Measurements from ENCODE around the gene RAI1. TPM values are rescaled to one million over a fixed set of nuclear protein-coding genes. Genes with fewer than 3 reads are reported as not detected.
A peak's percentile ranks its signal among the peaks of the same experiment; 100 is the strongest.

Gene RAI1
- total RNA-seq, 1 experiment from 2014 or later, result 7.6 TPM

- in situ Hi-C loops (cut with HindIII; ENCODE audit: low pct_unique_long_range_greater_than_20kb, low sequenced_read_pairs), result no loop called here
- peak; percentile 18 for DNase-seq (ENCODE audit: low read depth)
These were observed 85.0 kb downstream of the RAI1 start for GRCh38 chr17:17766077-17766743.

DNA sequence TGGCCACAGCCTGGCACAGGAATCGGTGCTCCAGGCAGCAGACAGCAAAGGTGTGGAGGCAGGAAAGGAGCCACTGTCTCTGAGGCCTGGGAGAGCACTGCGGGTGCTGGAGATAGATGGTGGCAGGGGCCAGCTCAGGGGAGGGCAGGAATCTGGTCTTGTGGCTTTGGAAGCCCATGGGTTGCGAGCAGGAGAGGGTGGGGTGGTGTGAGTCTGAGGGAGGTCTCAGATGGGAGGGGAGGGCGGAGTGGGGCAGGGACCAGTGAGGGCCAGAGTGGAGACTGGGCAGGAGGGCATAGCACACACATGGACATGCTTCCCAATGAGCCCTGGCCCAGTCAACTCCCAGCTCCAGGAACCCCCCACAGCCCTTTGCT, 85.5 kb downstream of the RAI1 start:
- in situ Hi-C loops (cut with HindIII; ENCODE audit: low pct_unique_long_range_greater_than_20kb, low sequenced_read_pairs), result no loop called here
- no peak for DNase-seq (ENCODE audit: low read depth)

- in situ Hi-C loops (cut with HindIII; ENCODE audit: low pct_unique_long_range_greater_than_20kb, low sequenced_read_pairs), result no loop called here
- DNase-seq (ENCODE audit: low read depth), result no peak
These were observed 86.1 kb downstream of the RAI1 start for GRCh38 chr17:17767154-17767869.

DNA sequence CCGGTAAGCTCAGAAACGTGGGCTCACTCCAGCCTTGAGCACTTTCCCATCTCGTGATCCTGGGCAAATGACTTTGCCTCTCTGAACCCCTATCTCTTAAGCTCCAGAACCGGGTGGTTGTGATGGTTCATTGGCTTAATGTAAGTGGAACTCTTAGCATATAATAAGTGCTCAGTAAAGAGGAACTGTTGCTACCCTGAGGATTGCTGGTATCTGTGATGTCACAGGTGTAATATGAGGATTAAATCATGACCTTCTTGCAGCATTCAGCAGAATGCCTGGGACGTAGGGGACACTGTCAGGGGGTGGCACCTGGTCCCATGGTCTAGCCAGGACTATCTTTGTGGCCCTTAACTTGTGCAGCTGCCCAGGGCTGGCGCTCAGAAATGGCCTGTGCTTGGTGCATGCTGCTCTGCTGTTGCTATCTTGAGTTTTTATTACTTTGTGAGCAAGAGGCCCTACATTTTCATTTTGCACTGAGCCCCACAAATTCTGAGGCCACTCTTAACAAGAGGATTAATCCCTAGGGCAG, 86.7 kb downstream of the RAI1 start:
- in situ Hi-C loops (cut with HindIII; ENCODE audit: low pct_unique_long_range_greater_than_20kb, low sequenced_read_pairs), result no loop called here
- no peak for DNase-seq (ENCODE audit: low read depth)

DNA sequence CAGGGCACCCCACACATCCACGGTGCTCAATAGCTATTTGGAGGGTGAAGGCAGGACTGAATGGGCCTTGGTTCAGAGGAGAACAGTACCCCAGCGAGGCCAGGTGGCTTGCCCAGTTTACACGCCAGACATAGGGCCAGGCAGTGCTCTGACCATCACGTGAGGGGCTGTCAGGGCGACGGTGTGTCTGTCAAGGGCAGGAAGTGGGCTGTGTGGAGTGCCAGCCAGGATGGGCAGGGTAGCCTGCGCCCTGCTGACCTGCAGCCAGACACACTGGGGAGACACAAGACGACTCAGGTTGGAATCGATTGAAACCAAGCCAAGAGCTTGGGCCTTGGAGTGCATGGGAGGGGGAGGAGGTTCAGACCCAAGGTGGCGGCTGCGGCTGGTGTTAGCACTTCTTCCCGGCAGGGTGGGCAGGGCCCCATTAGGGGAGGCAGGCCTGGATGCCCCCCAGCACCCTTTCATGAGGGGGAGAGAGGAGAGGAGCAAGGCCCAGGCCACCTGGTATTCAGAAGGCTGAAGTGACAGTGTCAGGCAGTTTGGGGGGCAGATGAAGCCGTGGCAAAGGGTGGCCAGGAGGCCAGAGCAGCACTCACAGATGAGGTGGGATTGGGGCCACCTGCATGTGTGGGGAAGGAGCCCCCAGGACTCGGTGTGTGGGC, 87.3 kb downstream of the RAI1 start:
- DNase-seq (ENCODE audit: low read depth), result no peak
- in situ Hi-C loops (cut with HindIII; ENCODE audit: low pct_unique_long_range_greater_than_20kb, low sequenced_read_pairs), result no loop called here

GRCh38 chr17:17769869-17770631, 88.8 kb downstream of the RAI1 start:
- in situ Hi-C loops (cut with HindIII; ENCODE audit: low pct_unique_long_range_greater_than_20kb, low sequenced_read_pairs), result no loop called here
- DNase-seq (ENCODE audit: low read depth), result no peak

- in situ Hi-C loops (cut with HindIII; ENCODE audit: low pct_unique_long_range_greater_than_20kb, low sequenced_read_pairs), result no loop called here
- no peak for DNase-seq (ENCODE audit: low read depth)
These were observed 89.4 kb downstream of the RAI1 start for GRCh38 chr17:17770632-17771044.

DNA sequence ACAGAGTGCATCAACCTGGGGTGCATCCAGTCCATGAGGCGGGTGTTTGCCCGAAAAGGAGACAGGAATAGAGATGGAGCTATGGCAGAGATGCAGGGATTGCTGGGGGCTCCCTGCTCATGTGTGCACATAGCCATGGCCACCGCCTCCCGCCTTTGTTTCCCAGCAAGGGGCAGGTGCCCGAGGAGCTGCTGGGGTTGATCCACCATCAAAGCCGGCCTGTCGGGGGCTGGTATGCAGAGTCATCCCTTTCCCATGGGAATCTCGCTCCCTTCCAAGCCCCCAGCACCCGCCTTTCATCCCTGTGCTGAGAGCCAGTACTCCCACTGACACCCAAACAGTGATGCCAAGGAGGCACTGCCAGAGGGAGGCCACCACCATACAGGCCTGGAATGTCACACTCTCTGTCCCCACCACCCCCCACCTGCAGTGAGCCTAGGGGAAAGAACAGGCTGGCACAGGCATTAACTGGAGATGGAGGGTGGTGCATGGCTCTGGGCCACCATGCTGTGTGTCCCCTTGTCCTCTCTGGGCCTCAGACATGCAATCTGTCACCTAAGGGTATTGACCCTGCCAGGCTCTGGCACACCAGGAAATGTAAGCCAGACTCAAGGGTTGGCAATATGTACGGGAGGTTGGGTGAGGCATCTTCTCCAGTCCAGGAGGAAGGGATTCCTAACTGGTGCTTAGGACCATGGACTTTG, 90.4 kb downstream of the RAI1 start:
- in situ Hi-C loops (cut with HindIII; ENCODE audit: low pct_unique_long_range_greater_than_20kb, low sequenced_read_pairs), result no loop called here
- DNase-seq (ENCODE audit: low read depth), result no peak

GRCh38 chr17:17772231-17772630, 91.0 kb downstream of the RAI1 start:
- in situ Hi-C loops (cut with HindIII; ENCODE audit: low pct_unique_long_range_greater_than_20kb, low sequenced_read_pairs), result no loop called here
- DNase-seq (ENCODE audit: low read depth), result no peak

GRCh38 chr17:17774009-17774881, 93.0 kb downstream of the RAI1 start:
- in situ Hi-C loops (cut with HindIII; ENCODE audit: low pct_unique_long_range_greater_than_20kb, low sequenced_read_pairs), result no loop called here

DNA sequence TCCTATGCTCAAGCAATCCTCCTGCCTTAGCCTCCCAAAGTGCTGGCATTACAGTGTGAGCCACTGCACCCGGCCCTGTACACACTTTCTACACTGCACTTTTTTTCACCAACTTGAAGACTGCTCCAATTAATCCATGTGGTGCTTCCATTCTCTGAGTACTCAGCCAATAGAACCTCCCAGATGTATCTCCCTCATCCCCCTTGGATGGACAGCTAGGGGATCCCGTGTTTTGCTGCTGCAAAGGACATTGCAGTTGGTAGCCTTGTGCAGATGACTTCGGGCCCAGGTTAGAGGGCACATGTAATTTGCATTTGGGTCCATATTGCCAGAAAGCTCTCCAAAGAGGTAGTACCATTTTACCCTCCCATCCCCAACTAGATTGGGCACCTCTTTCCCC, 95.6 kb downstream of the RAI1 start:
- in situ Hi-C loops (cut with HindIII; ENCODE audit: low pct_unique_long_range_greater_than_20kb, low sequenced_read_pairs), result no loop called here

More at GRCh38 chr17:17774009-17774881, 93.0 kb downstream of the RAI1 start:
- DNase-seq (ENCODE audit: low read depth), result peak; percentile 50

DNA sequence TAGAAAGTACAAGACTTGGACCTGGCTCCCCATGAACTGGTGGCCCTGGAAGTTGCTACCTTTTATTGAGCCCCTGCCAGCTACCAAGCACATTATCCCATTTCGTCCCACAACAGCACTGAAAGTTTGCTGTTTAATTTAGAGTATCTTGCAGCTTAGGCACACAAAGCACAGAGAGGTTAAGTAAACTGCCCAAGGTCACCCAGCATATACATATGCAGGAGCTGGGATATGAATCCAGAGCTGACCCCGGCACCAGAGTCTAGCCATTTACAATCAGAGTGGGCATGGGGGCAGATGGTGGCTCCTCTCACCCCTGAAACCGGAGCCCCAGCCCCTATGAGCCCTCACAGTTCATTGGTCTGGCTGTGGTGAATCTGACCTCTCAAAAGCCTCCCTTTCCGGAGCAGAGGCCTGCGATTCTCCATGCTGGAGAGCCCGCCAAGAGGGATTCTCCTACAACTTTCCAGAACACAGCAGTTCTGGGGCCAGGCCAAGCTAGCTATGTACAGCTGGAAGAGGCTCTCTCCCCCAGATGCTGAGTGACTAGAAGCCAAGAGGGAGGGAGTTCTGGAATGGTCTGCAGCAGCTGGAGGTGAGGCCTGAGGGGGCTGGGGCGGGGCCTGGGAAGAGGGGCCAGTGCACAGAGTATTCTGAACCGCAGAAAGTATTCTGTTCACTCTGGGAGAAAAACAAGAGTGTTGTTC, 97.2 kb downstream of the RAI1 start:
- in situ Hi-C loops (cut with HindIII; ENCODE audit: low pct_unique_long_range_greater_than_20kb, low sequenced_read_pairs), result no loop called here
- DNase-seq (ENCODE audit: low read depth), result no peak

More for the DNA sequence above, 95.6 kb downstream of the RAI1 start:
- no peak for DNase-seq (ENCODE audit: low read depth)

GRCh38 chr17:17779015-17779611, 97.9 kb downstream of the RAI1 start:
- DNase-seq (ENCODE audit: low read depth), result no peak
- in situ Hi-C loops (cut with HindIII; ENCODE audit: low pct_unique_long_range_greater_than_20kb, low sequenced_read_pairs), result no loop called here

DNA sequence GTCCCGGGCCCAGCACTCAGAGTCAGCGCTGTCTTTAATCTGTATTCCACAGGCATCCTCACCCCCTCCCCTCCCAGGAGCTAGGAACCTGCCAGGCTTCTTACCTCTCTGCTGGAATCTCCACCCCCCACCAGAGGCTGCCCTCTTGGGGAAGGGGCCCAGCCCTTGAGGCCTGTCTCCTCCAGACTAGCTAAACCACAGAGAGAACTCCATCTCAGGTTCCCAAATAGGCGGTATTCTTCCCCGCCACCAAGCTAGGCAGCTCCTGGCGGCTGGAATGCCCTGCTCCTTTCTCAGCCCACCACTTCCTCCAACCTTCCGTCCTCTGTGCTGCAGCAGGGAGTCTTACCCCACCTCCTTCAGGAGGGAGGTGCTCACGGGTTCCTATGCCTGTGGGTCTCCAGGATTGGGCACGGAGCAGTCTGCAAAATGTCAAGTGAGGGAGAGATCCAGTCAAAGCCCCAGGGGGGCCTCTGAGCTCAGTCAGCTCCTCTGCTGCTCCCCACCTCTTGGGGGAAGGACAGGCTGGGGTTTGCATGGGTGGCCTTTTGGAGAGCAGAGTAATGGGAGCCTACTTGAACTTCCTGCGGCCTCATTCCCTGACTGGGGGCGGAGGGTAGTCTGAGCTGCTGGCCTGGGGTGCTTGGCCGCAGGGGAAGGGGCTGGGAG, 99.8 kb downstream of the RAI1 start:
- no peak for DNase-seq (ENCODE audit: low read depth)
- in situ Hi-C loops (cut with HindIII; ENCODE audit: low pct_unique_long_range_greater_than_20kb, low sequenced_read_pairs), result no loop called here

- in situ Hi-C loops (cut with HindIII; ENCODE audit: low pct_unique_long_range_greater_than_20kb, low sequenced_read_pairs), result no loop called here
- no peak for DNase-seq (ENCODE audit: low read depth)
These were observed 100.6 kb downstream of the RAI1 start for GRCh38 chr17:17781591-17782496.
